ENCODE results near the gene RBL1.

RBL1 gene

GRCh38 chr20:36984257-36984638 lies 111.5 kb downstream of the RBL1 start:
- TF ChIP-seq CTCF (conservative IDR thresholded peaks at IDR 0.05; ENCODE audit: low read depth, low read length), result no peak
- no peak overlapping the region for H3K4me3 ChIP-seq (ENCODE audit: low read depth, low read length)
- DNase-seq (ENCODE audit: low read depth), result no peak

GRCh38 chr20:36975099-36975818 lies 120.5 kb downstream of the RBL1 start:
- no peak for DNase-seq (ENCODE audit: low read depth)
- no peak overlapping the region for H3K4me3 ChIP-seq (ENCODE audit: low read depth, low read length)
- TF ChIP-seq CTCF (conservative IDR thresholded peaks at IDR 0.05; ENCODE audit: low read depth, low read length), result no peak

- DNase-seq (ENCODE audit: low read depth), result no peak
- H3K4me3 ChIP-seq (ENCODE audit: low read depth, low read length), result no peak overlapping the region
- no peak for TF ChIP-seq CTCF (conservative IDR thresholded peaks at IDR 0.05; ENCODE audit: low read depth, low read length)
Observed at GRCh38 chr20:36974660-36975059, 121.1 kb downstream of the RBL1 start.

GRCh38 chr20:36971103-36971502 lies 124.7 kb downstream of the RBL1 start:
- TF ChIP-seq CTCF (conservative IDR thresholded peaks at IDR 0.05; ENCODE audit: low read depth, low read length), result no peak
- no peak for DNase-seq (ENCODE audit: low read depth)
- H3K4me3 ChIP-seq (ENCODE audit: low read depth, low read length), result no peak overlapping the region

GRCh38 chr20:36969478-36970186 lies 126.2 kb downstream of the RBL1 start:
- no peak overlapping the region for H3K4me3 ChIP-seq (ENCODE audit: low read depth, low read length)
- peak; percentile 10 for DNase-seq (ENCODE audit: low read depth)
- no peak for TF ChIP-seq CTCF (conservative IDR thresholded peaks at IDR 0.05; ENCODE audit: low read depth, low read length)

- DNase-seq (ENCODE audit: low read depth), result no peak
- no peak overlapping the region for H3K4me3 ChIP-seq (ENCODE audit: low read depth, low read length)
- no peak for TF ChIP-seq CTCF (conservative IDR thresholded peaks at IDR 0.05; ENCODE audit: low read depth, low read length)
Observed at GRCh38 chr20:36969051-36969450, 126.7 kb downstream of the RBL1 start.

GRCh38 chr20:36967636-36968035 lies 128.2 kb downstream of the RBL1 start:
- no peak for DNase-seq (ENCODE audit: low read depth)
- no peak overlapping the region for H3K4me3 ChIP-seq (ENCODE audit: low read depth, low read length)
- no peak for TF ChIP-seq CTCF (conservative IDR thresholded peaks at IDR 0.05; ENCODE audit: low read depth, low read length)
